HEK293 (cell line): ENCODE measurements around the gene SEMA4B.

Experiments
- CTCF ChIA-PET: fragments of 350-600 bp; formaldehyde crosslinking; extraction: SDS; loops from one replicate; lab custom pipeline; 2021; ENCODE audit warnings: antibody characterized with exemption; lab: Yijun Ruan, JAX
- POLR2A ChIA-PET: fragments of 300-600 bp; formaldehyde crosslinking; extraction: SDS; loops from one replicate; lab custom pipeline; 2020; ENCODE audit warnings: antibody characterized with exemption, inconsistent platforms; lab: Yijun Ruan, JAX
- H3K27ac ChIP-seq: fragments of 200-500 bp; sonication (Bioruptor generic); 2 replicates; pipeline ENCODE4 v1.5.1; 2014; ENCODE audit warnings: low read depth, low read length, control low read depth, inconsistent platforms; ENCODE audit errors: extremely low read depth
- H3K36me3 ChIP-seq, 2 experiments: fragments of 200-500 bp in 1 of 2; sonication (Bioruptor generic) in 1 of 2; 1 replicate in 1 of 2; 2 replicates in 1 of 2; pipeline ENCODE4 v1.5.1; 2014 to 2017; ENCODE audit warnings: inconsistent platforms in 2 of 2, low read length in 2 of 2; ENCODE audit not compliant: control insufficient read depth in 2 of 2, insufficient read depth in 1 of 2
- H3K4me1 ChIP-seq: fragments of 200-500 bp; sonication (Bioruptor generic); 2 replicates; pipeline ENCODE4 v1.5.1; 2014; ENCODE audit warnings: mild to moderate bottlenecking, low read length, inconsistent platforms; ENCODE audit not compliant: control insufficient read depth, insufficient read depth
- H3K4me3 ChIP-seq: 2 replicates; pipeline ENCODE4 v1.5.1; 2011; ENCODE audit warnings: low read depth, mild to moderate bottlenecking, control low read depth, low read length, moderate library complexity
- H3K9me3 ChIP-seq: fragments of 200-500 bp; sonication (Bioruptor generic); 2 replicates; pipeline ENCODE4 v1.5.1; 2014; ENCODE audit warnings: low read depth, low read length, inconsistent platforms; ENCODE audit not compliant: control insufficient read depth, insufficient read depth
- GLI4 ChIP-seq: fragments of 450-650 bp; formaldehyde crosslinking; IDR thresholded peaks from 2 replicates; pipeline ENCODE4 v1.5.1; 2016; ENCODE audit warnings: missing biosample characterization, missing genetic modification characterization
- GLIS1 ChIP-seq: fragments of 450-650 bp; formaldehyde crosslinking; IDR thresholded peaks from 2 replicates; pipeline ENCODE4 v1.5.1; 2016; ENCODE audit warnings: missing biosample characterization, missing genetic modification characterization
- OVOL3 ChIP-seq: fragments of 450-650 bp; formaldehyde crosslinking; IDR thresholded peaks from 2 replicates; pipeline ENCODE4 v1.5.1; 2016; ENCODE audit warnings: missing biosample characterization, missing genetic modification characterization
- PBX3 ChIP-seq: sonication (generic); formaldehyde crosslinking; IDR thresholded peaks from 2 replicates; pipeline ENCODE4 v1.8.1; 2022; ENCODE audit warnings: mild to moderate bottlenecking, moderate library complexity, missing genetic modification reagents
- PRDM6 ChIP-seq: fragments of 450-650 bp; formaldehyde crosslinking; IDR thresholded peaks from 2 replicates; pipeline ENCODE4 v1.5.1; 2017; ENCODE audit warnings: missing biosample characterization, missing genetic modification characterization
- SCRT2 ChIP-seq: fragments of 450-650 bp; formaldehyde crosslinking; IDR thresholded peaks from 2 replicates; pipeline ENCODE4 v1.5.1; 2016; ENCODE audit warnings: missing biosample characterization, missing genetic modification characterization
- ZBTB48 ChIP-seq: fragments of 450-650 bp; formaldehyde crosslinking; IDR thresholded peaks from 2 replicates; pipeline ENCODE4 v1.5.1; 2016; ENCODE audit warnings: missing biosample characterization, missing genetic modification characterization
- ZBTB8A ChIP-seq: fragments of 450-650 bp; formaldehyde crosslinking; IDR thresholded peaks from 2 replicates; pipeline ENCODE4 v1.5.1; 2016; ENCODE audit warnings: missing biosample characterization, missing genetic modification characterization
- ZFHX2 ChIP-seq: fragments of 450-650 bp; formaldehyde crosslinking; conservative IDR thresholded peaks from 2 replicates; pipeline ENCODE4 v1.5.1; 2016; ENCODE audit warnings: missing biosample characterization, missing genetic modification characterization
- ZNF114 ChIP-seq: fragments of 450-650 bp; formaldehyde crosslinking; IDR thresholded peaks from 2 replicates; pipeline ENCODE4 v1.5.0; 2017; ENCODE audit warnings: missing biosample characterization, missing genetic modification characterization
- ZNF16 ChIP-seq: fragments of 450-650 bp; formaldehyde crosslinking; IDR thresholded peaks from 2 replicates; pipeline ENCODE4 v1.5.1; 2016; ENCODE audit warnings: low read depth, missing biosample characterization, missing genetic modification characterization
- ZNF174 ChIP-seq: fragments of 450-650 bp; formaldehyde crosslinking; IDR thresholded peaks from 2 replicates; pipeline ENCODE4 v1.5.0; 2017; ENCODE audit warnings: missing biosample characterization, mild to moderate bottlenecking, missing genetic modification characterization
- ZNF23 ChIP-seq: fragments of 450-650 bp; formaldehyde crosslinking; IDR thresholded peaks from 2 replicates; pipeline ENCODE4 v1.5.1; 2016; ENCODE audit warnings: missing biosample characterization, missing genetic modification characterization, borderline replicate concordance
- ZNF362 ChIP-seq: fragments of 450-650 bp; formaldehyde crosslinking; IDR thresholded peaks from 2 replicates; pipeline ENCODE4 v1.5.1; 2016; ENCODE audit warnings: missing biosample characterization, missing genetic modification characterization
- ZNF416 ChIP-seq: fragments of 450-650 bp; formaldehyde crosslinking; IDR thresholded peaks from 2 replicates; pipeline ENCODE4 v1.5.1; 2016; ENCODE audit warnings: missing biosample characterization, missing genetic modification characterization
- ZNF561 ChIP-seq: fragments of 450-650 bp; IDR thresholded peaks from 2 replicates; pipeline ENCODE4 v1.5.1; 2018; ENCODE audit warnings: missing biosample characterization, missing genetic modification characterization, borderline replicate concordance
- ZNF596 ChIP-seq: fragments of 450-650 bp; IDR thresholded peaks from 2 replicates; pipeline ENCODE4 v1.5.0; 2018; ENCODE audit warnings: missing biosample characterization, mild to moderate bottlenecking, missing genetic modification characterization, moderate library complexity
- ZNF623 ChIP-seq: fragments of 450-650 bp; formaldehyde crosslinking; IDR thresholded peaks from 2 replicates; pipeline ENCODE4 v1.5.1; 2016; ENCODE audit warnings: missing biosample characterization, missing genetic modification characterization
- ZNF626 ChIP-seq: fragments of 450-650 bp; sonication (Bioruptor Pico); formaldehyde crosslinking; IDR thresholded peaks from 2 replicates; pipeline ENCODE4 v1.5.1; 2018; ENCODE audit warnings: missing biosample characterization, missing genetic modification characterization, inconsistent platforms
- ZNF629 ChIP-seq: fragments of 450-650 bp; formaldehyde crosslinking; IDR thresholded peaks from 2 replicates; pipeline ENCODE4 v1.5.1; 2017; ENCODE audit warnings: missing biosample characterization, missing genetic modification characterization
- ZNF660 ChIP-seq: fragments of 450-650 bp; IDR thresholded peaks from 2 replicates; pipeline ENCODE4 v1.5.1; 2018; ENCODE audit warnings: missing biosample characterization, mild to moderate bottlenecking, missing genetic modification characterization
- ZSCAN23 ChIP-seq: fragments of 450-650 bp; formaldehyde crosslinking; IDR thresholded peaks from 2 replicates; pipeline ENCODE4 v1.5.1; 2016; ENCODE audit warnings: missing biosample characterization, missing genetic modification characterization

The SEMA4B gene

GRCh38 chr15:90160781-90161727 is 40.1 kb upstream of the SEMA4B start:
- Histone ChIP-seq H3K4me3 (no peak overlapping the region), H3K9me3 (no peaks in the 10 kb centered on the region), H3K36me3 (no peaks in the 10 kb centered on the region), H3K27ac (no peak overlapping the region), H3K4me1 (peaks cover 4% of the 10 kb centered on the region)
- POLR2A ChIA-PET = interaction anchor here (0.6 kb wide), 2 partner anchors 54 to 818 kb away, joined by 3 to 8 read pairs; no protein-coding TSS in a partner anchor
- CTCF ChIA-PET = interaction anchor here (0.7 to 4.2 kb wide), 6 partner anchors 9 to 71 kb away, joined by 3 to 39 read pairs (median 3); no protein-coding TSS in a partner anchor
- no peak for TF ChIP-seq ZBTB48
- no peak for TF ChIP-seq ZBTB8A
- no peak for TF ChIP-seq ZNF114 (tag by site-specific recombination)
- no peak for TF ChIP-seq ZNF174
- TF ChIP-seq ZNF623 (tag by site-specific recombination) = no peak
- TF ChIP-seq ZFHX2 (tag by site-specific recombination) = no peak
- no peak for TF ChIP-seq ZNF16 (tag by site-specific recombination)
- TF ChIP-seq SCRT2 = no peak
- TF ChIP-seq ZNF629 (tag by site-specific recombination) = no peak

GRCh38 chr15:90161950-90162361 is 39.2 kb upstream of the SEMA4B start:
- no peak overlapping the region for H3K4me3 ChIP-seq
- POLR2A ChIA-PET = no interaction called here
- H3K27ac ChIP-seq = no peak overlapping the region
- TF ChIP-seq ZNF623 (tag by site-specific recombination) (peak; percentile 53), ZNF561 (tag by site-specific recombination) (no peak), ZFHX2 (tag by site-specific recombination) (peak; percentile 16; the same call in 1 of the 2 replicates), ZNF23 (tag by site-specific recombination) (no peak), ZSCAN23 (no peak), GLIS1 (tag by site-specific recombination) (peak; percentile 15; the same call in 1 of the 2 replicates), ZNF16 (tag by site-specific recombination) (peak; percentile 78)
- H3K4me1 ChIP-seq = peaks cover 4% of the 10 kb centered on the region
- no peaks in the 10 kb centered on the region for H3K9me3 ChIP-seq
- H3K36me3 ChIP-seq = no peaks in the 10 kb centered on the region
- CTCF ChIA-PET = interaction anchor here (0.6 to 4.2 kb wide), 9 partner anchors 10 to 127 kb away, joined by 3 to 39 read pairs (median 3); no protein-coding TSS in a partner anchor

- no peak overlapping the region for H3K27ac ChIP-seq
- H3K4me1 ChIP-seq = peaks cover 2% of the 10 kb centered on the region
- ChIA-PET POLR2A (interaction anchor here (0.5 to 1.8 kb wide), 3 partner anchors 12 to 1217 kb away, joined by 3 to 5 read pairs (median 3); partner anchors contain the start of gene SEMA4B), CTCF (interaction anchor here (0.7 to 4.2 kb wide), 6 partner anchors 10 to 723 kb away, joined by 3 to 39 read pairs (median 5); no protein-coding TSS in a partner anchor)
- no peaks in the 10 kb centered on the region for H3K9me3 ChIP-seq
- no peaks in the 10 kb centered on the region for H3K36me3 ChIP-seq
- H3K4me3 ChIP-seq = no peak overlapping the region
- no peak for TF ChIP-seq ZNF362 (tag by site-specific recombination)
- TF ChIP-seq ZNF660 (tag by site-specific recombination) = no peak
- no peak for TF ChIP-seq PBX3 (CRISPR knock-in tag)
- TF ChIP-seq PRDM6 (tag by site-specific recombination) = no peak
- TF ChIP-seq GLI4 (tag by site-specific recombination) = no peak
- no peak for TF ChIP-seq OVOL3 (tag by site-specific recombination)
- TF ChIP-seq ZNF416 (tag by site-specific recombination) = no peak
- TF ChIP-seq ZNF626 (tag by site-specific recombination) = no peak
- no peak for TF ChIP-seq ZNF596 (tag by site-specific recombination)
Observed at GRCh38 chr15:90162956-90163355, 38.2 kb upstream of the SEMA4B start.
